Left lung (tissue), 10 donors: ENCODE data around the gene TCEANC. TPM values are rescaled to one million over a fixed set of nuclear protein-coding genes. Genes with fewer than 3 reads are reported as not detected.

Source experiments
- ATAC-seq: fragments of 200-7000 bp; cut with Tn5 transposase; one replicate; pipeline ENCODE4 v1.9.1; 2020; ENCODE audit warnings: moderate library complexity
- DNase-seq, 4 donors: peaks; one replicate each; pipeline ENCODE4 v3.0.0-alpha.2; 2013 to 2020
- H3K27ac ChIP-seq, 2 donors: fragments of 200-600 bp; sonication (generic) in 1 of 2; one replicate each; pipeline versions ENCODE4 v1.5.0 to v1.8.0; 2020 to 2021
- H3K27me3 ChIP-seq, 2 donors: fragments of 200-600 bp; sonication (generic) in 1 of 2; one replicate each; pipeline versions ENCODE4 v1.5.0 to v1.8.0; 2020 to 2021
- H3K36me3 ChIP-seq, 2 donors: fragments of 200-600 bp; sonication (generic) in 1 of 2; one replicate each; pipeline versions ENCODE4 v1.5.0 to v1.8.0; 2020 to 2021
- H3K4me1 ChIP-seq, 2 donors: fragments of 200-600 bp; one replicate each; pipeline ENCODE4 v1.8.0; 2021
- H3K4me3 ChIP-seq, 2 donors: fragments of 200-600 bp; sonication (generic) in 1 of 2; one replicate each; pipeline versions ENCODE4 v1.5.0 to v1.8.0; 2020 to 2021; ENCODE audit warnings: mild to moderate bottlenecking in 1 of 2
- H3K9me3 ChIP-seq, 2 donors: fragments of 200-600 bp; sonication (generic) in 1 of 2; one replicate each; pipeline versions ENCODE4 v1.5.0 to v1.8.0; 2020 to 2021
- CTCF ChIP-seq, 2 donors: fragments of 200-600 bp; sonication (generic) in 1 of 2; IDR thresholded peaks; one replicate each; pipeline versions ENCODE4 v1.5.0 to v1.8.0; 2021; ENCODE audit warnings: antibody characterized with exemption in 2 of 2
- intact Hi-C, 2 donors: fragments of 100-400 bp; cut with DNase I; formaldehyde crosslinking; loops; one replicate each; pipeline versions ENCODE4 v1.11.2 to v1.14.2; 2022
- polyA plus RNA-seq, 6 donors: library from polyadenylated mRNA; unstranded; fragments of 120-200 nt; gene quantifications; one replicate each; pipeline ENCODE4 v1.2.1, GENCODE V29; 2013; ENCODE audit not compliant: insufficient read length in 6 of 6
- total RNA-seq, 2 donors: library from RNA; stranded (reverse); fragmentation: NEBNext Ultra II Directional; extraction: Animal tissue kit (Norgen Biotek cat#: 25700); gene quantifications; one replicate each; pipeline ENCODE4 v1.2.1, GENCODE V29; 2021
- donor health status: DM: no; HTN: yes; CAD: no.
- donor health status: DM: no; HTN: no; CAD: no.

Gene TCEANC
- total and polyA plus RNA-seq, 8 donors, result 3.1 to 7.1 (median 6.5) TPM

- no peak overlapping the region for H3K4me3 ChIP-seq
- no peak overlapping the region for H3K27ac ChIP-seq
- no peak for DNase-seq
- H3K9me3 ChIP-seq, result no peaks in the 10 kb centered on the region
- no peak for ATAC-seq
- TF ChIP-seq CTCF (IDR thresholded peaks at IDR 0.05), result no peak
- peaks cover 6 to 38% of the 10 kb centered on the region in 2 donors for H3K4me1 ChIP-seq
- no peaks in the 10 kb centered on the region for H3K36me3 ChIP-seq
- intact Hi-C loops, result no loop called here
- peaks cover 0 to 8% of the 10 kb centered on the region in 2 donors for H3K27me3 ChIP-seq
These were observed 47.4 kb downstream of the TCEANC start for GRCh38 chrX:13700380-13700779.

GRCh38 chrX:13702111-13702789 is 49.3 kb downstream of the TCEANC start:
- Histone ChIP-seq H3K27ac (no peak overlapping the region), H3K9me3 (no peaks in the 10 kb centered on the region), H3K4me3 (no peak overlapping the region), H3K27me3 (peaks cover 0 to 5% of the 10 kb centered on the region in 2 donors), H3K4me1 (peaks cover 6 to 27% of the 10 kb centered on the region in 2 donors), H3K36me3 (no peaks in the 10 kb centered on the region)
- intact Hi-C loops, result no loop called here
- DNase-seq (no peak), ATAC-seq (no peak)
- TF ChIP-seq CTCF (IDR thresholded peaks at IDR 0.05), result no peak

GRCh38 chrX:13703135-13703534 is 50.2 kb downstream of the TCEANC start:
- TF ChIP-seq CTCF (IDR thresholded peaks at IDR 0.05), result no peak
- intact Hi-C loops, result no loop called here

GRCh38 chrX:13703589-13703988 is 50.6 kb downstream of the TCEANC start:
- no peak for TF ChIP-seq CTCF (IDR thresholded peaks at IDR 0.05)
- DNase-seq (no peak), ATAC-seq (no peak)
- peaks cover 0 to 5% of the 10 kb centered on the region in 2 donors for H3K27me3 ChIP-seq
- H3K4me3 ChIP-seq, result no peak overlapping the region
- intact Hi-C loops, result no loop called here
- no peaks in the 10 kb centered on the region for H3K36me3 ChIP-seq
- peaks cover 5 to 15% of the 10 kb centered on the region in 2 donors for H3K4me1 ChIP-seq
- H3K9me3 ChIP-seq, result no peaks in the 10 kb centered on the region
- H3K27ac ChIP-seq, result no peak overlapping the region

More at GRCh38 chrX:13703135-13703534, 50.2 kb downstream of the TCEANC start:
- Histone ChIP-seq H3K27ac (no peak overlapping the region), H3K4me3 (no peak overlapping the region), H3K27me3 (peaks cover 0 to 5% of the 10 kb centered on the region in 2 donors), H3K36me3 (no peaks in the 10 kb centered on the region), H3K4me1 (peaks cover 6 to 18% of the 10 kb centered on the region in 2 donors), H3K9me3 (no peaks in the 10 kb centered on the region)
- DNase-seq (no peak), ATAC-seq (no peak)

- H3K9me3 ChIP-seq, result no peaks in the 10 kb centered on the region
- ATAC-seq, result no peak
- no peak overlapping the region for H3K27ac ChIP-seq
- no peaks in the 10 kb centered on the region for H3K4me1 ChIP-seq
- DNase-seq, result no peak
- H3K4me3 ChIP-seq, result no peak overlapping the region
- H3K27me3 ChIP-seq, result no peaks in the 10 kb centered on the region
- intact Hi-C loops, result no loop called here
- TF ChIP-seq CTCF (IDR thresholded peaks at IDR 0.05), result no peak
- H3K36me3 ChIP-seq, result peaks cover 0 to 11% of the 10 kb centered on the region in 2 donors
These were observed 58.2 kb downstream of the TCEANC start for GRCh38 chrX:13711141-13711540.

Other genes starting within 250 kb of the TCEANC start
- gene EGFL6, start 83.5 kb upstream of the TCEANC start, total RNA-seq, result 10 to 100 TPM; 25.9 to 36.7 TPM
- gene EGFL6, start 83.5 kb upstream of the TCEANC start, polyA plus RNA-seq, result 10 to 100 TPM; 58.1 to 88.3 (median 67.5) TPM
- gene RAB9A, start 36.0 kb downstream of the TCEANC start, total RNA-seq, result 10 to 100 TPM; 30.4 to 32.4 TPM
- gene RAB9A, start 36.0 kb downstream of the TCEANC start, polyA plus RNA-seq, result 10 to 100 TPM; 22.5 to 24.8 (median 23.7) TPM
- 10 to 100 TPM; 13.2 to 20.7 TPM for gene TRAPPC2, start 81.5 kb downstream of the TCEANC start, total RNA-seq
- 10 to 100 TPM; 15.8 to 25.5 (median 20.9) TPM for gene TRAPPC2, start 81.5 kb downstream of the TCEANC start, polyA plus RNA-seq
- gene OFD1, start 81.6 kb downstream of the TCEANC start, total RNA-seq, result 10 to 100 TPM; 19.1 to 24.4 TPM
- 10 to 100 TPM; 55.1 to 79.1 (median 60.8) TPM for gene OFD1, start 81.6 kb downstream of the TCEANC start, polyA plus RNA-seq
- gene GPM6B, start 164.0 kb downstream of the TCEANC start, total RNA-seq, result 10 to 100 TPM in 1 of 2 donors, 1 to 10 TPM in 1; 7.0 to 17.9 TPM
- gene GPM6B, start 164.0 kb downstream of the TCEANC start, polyA plus RNA-seq, result 10 to 100 TPM; 31.0 to 37.2 (median 31.9) TPM